Tracheal epithelial cell (primary cell): ENCODE measurements around the gene NSUN3. TPM values are rescaled to one million over a fixed set of nuclear protein-coding genes. Genes with fewer than 3 reads are reported as not detected.

Experiments
- total RNA-seq: library from RNA; depleted of rRNA; stranded (reverse); fragments of >200 nt; gene quantifications from 2 replicates; pipeline ENCODE4 v1.2.1, GENCODE V29; 2014

Gene NSUN3
- 5.8 and 9.2 TPM in 2 replicates for total RNA-seq

GRCh38 chr3:94062513-94063404 lies at the start of gene NSUN3, which contains the start of gene DHFR2:
TSS of gene NSUN3 (plus strand) at chr3:94063061. CDS start at chr3:94063127, 66 bp downstream.
TSS of gene DHFR2 (minus strand) at chr3:94062916. CDS start at chr3:94061511, 1,405 bp downstream.

GRCh38 chr3:94028093-94028837 lies 34.6 kb upstream of the NSUN3 start, which contains the start of gene STX19:
TSS of gene STX19 (minus strand) at chr3:94028597. CDS start at chr3:94015269, 13,328 bp downstream.

Other genes starting within 250 kb of the NSUN3 start
- 9.2 and 9.6 TPM in 2 replicates for gene PROS1, start 89.2 kb upstream of the NSUN3 start, total RNA-seq
- 5.1 and 7.2 TPM in 2 replicates for gene ARL13B, start 82.9 kb upstream of the NSUN3 start, total RNA-seq
- 0.72 and 1.3 TPM in 2 replicates for gene STX19, start 34.5 kb upstream of the NSUN3 start, total RNA-seq
- 1.4 and 1.9 TPM in 2 replicates for gene DHFR2, start 145 bp upstream of the NSUN3 start, total RNA-seq